Stimulated activated CD8-positive, alpha-beta memory T cell treated with anti-CD3 and anti-CD28 coated beads, Interleukin-4, amount 100 ng/mL, for 48 hours (primary cell): ENCODE results near the gene SLC9A9.
A peak's percentile ranks its signal among the peaks of the same experiment; 100 is the strongest.

Experiments used
- DNase-seq: peaks from one replicate; pipeline ENCODE4 v3.0.0-alpha.2; 2020

The SLC9A9 gene

DNA sequence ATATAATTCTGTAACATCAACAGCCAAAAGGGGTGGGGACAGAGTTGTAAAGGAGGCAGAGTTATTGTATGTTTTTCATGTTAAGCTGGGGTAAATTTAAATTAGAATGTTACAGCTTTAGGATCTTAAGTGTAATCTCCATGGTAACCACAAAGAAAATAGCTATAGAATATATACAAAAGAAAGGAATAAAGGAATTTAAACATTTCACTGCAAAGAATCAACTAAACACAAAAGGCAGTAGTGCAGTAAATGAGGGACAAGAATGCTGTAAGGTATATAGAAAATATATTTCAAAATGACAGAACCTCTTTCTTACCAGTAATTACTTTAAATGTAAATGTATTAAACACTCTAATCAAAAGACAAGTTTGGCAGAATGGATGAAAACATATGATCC is 361.7 kb downstream of the SLC9A9 start:
- DNase-seq: no peak

DNA sequence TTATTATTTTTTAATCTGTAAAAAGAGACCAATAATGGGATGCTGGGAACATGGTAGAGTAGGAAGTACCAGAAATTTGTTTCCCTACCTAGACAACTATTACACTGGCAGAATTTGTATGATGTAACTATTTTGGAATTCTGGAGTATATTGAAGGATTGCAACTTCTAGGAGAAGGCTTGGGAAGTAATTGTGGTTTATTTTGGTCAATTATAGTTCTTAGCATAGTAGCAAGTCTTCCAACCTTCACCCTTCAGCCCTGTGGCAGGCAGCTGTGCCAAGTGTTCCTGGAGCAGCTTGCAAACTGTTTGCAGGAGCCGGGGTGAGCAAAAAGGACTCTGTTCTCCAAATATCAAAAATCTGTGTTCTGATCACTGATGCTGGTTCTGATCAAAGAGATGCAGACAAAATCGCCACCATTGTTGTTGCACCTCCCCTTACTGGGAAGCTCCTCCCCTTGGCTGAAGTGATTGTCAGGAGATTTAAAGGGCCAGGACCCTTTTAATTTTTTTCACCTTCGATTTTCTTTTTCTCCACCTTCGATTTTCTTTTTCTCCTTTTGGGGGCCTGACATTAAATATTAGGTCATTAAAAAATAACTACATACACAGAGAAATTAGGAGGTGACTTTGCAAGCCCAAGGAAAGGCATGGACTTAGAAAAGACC is 363.3 kb downstream of the SLC9A9 start:
- no peak for DNase-seq

DNA sequence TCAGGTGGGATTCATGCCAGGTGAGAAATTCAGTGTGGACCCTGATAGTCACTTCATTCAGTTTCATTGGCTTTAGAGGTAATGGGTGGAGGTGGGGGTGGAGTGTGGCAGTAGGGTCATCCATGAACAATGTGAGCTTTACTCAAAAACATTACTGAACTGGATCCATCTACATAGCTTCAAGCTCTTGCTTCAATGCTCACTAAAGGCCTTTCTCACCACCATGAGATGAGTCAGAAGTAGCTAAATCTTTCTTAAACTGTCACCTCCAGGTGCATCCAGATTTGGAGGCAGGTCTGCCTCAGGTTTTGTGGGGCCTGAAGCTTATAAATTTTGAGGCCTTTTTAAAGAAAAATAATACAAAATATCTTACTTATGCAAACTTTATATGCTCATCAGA is 365.1 kb downstream of the SLC9A9 start:
- DNase-seq: no peak

DNA sequence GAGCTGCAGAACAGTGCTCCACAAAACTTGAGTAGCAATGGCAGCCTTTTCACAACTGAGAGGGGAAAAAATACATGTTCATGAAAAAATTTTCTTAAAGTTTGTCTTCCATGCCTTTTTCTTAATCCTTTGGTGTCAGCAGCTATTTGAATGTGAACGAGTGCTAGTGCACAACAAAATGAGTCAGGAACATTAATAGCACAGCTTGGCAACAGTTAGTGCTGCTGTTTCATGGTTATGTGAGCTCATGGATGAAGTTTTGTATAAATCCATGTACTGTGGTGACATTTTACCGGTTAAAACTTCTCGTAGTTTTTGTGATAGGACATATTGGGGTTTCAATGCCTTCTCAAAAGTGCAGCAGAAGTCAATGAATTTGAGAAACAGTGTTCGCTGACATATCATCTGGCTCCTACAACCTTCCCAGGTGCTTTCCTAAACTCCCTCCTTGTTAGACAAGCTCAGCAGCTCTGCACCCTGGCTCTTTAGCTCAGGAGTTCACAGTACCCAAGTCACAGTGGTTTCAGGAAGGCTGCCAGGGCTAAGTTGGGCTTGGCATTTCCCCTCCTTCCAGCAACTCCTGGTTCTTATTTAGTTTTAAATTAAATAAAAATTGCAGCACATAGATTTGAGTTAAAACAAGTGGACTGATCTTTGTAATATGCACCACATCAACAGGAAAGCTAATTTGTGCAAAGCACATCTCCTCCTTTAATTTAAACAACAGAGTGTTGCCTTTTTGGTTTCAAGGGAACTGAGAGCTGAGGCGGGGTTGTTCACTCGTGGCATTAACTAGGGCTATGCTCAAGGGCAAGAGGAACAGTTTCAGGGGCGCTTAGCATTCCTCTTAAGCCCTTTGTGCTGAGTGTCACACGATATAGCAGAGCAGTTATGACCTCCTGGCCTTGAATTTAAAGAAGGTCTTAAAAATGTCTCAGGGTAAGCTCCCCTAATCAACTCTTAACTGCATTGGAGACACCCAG is 365.9 kb downstream of the SLC9A9 start:
- DNase-seq: no peak

DNA sequence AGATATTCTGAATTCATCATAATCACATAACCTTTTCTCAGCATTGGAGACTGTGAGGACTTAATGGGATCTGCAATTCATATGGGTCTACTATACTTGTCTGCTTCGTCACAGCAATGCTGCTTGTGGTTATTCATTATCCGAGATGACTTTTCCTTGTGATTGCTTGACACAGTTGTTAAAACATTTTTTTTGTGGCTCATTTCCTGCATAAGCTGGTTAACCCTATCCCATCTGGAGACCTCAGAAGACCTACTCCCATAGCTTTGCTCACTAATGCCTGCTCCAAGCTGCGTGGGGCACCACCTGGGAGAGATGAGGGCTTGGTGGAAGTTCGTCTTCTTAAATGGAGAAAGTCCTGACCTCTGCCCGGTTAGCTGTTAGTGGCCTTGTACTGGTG is 367.9 kb downstream of the SLC9A9 start:
- DNase-seq: no peak

DNA sequence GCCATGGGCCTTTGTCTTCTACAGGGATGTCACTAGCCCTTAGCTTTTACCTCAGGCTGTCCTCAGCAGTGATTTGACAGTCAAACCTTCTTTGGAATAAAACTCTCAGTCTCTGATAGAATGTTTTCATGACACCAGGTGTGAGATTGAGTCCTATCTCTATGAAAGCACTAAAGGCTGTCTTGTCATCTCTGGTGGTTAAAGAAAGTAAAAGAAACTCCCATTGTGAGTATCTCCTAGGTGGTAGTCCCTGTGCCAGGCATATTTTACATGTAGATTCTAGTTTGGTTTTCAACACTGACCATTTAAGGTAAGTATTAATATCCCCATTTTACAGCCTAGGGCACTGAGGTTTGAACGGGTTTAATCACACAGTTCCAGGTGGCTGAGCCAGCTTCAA is 368.5 kb downstream of the SLC9A9 start:
- DNase-seq: no peak

- no peak for DNase-seq
These were observed 370.1 kb downstream of the SLC9A9 start for GRCh38 chr3:143478115-143478693.

- DNase-seq: no peak
These were observed 371.2 kb downstream of the SLC9A9 start for GRCh38 chr3:143476965-143477640.

DNA sequence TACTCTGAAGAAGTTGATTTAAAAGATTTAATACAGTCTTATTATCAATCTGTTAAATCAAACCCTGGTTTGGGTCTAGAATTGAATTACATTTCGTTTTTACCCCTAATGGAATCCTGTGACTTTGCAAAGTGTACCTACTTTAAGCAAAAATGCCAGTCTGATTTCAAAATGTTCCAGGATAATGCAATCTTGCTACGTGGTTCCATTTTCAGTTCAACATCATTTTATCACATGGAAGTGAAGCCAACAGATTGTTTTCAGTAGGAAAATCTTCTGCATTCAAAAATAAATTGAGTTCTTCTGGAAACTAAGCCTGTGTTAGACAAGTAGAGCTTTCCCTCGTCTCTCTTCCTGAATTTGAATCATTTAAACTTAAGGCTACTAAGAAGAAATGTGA is 372.3 kb downstream of the SLC9A9 start:
- no peak for DNase-seq

- DNase-seq: no peak
These were observed 375.3 kb downstream of the SLC9A9 start for GRCh38 chr3:143472731-143473523.

GRCh38 chr3:143471705-143472104 is 376.6 kb downstream of the SLC9A9 start:
- no peak for DNase-seq

GRCh38 chr3:143469159-143469558 is 379.1 kb downstream of the SLC9A9 start:
- DNase-seq: no peak

DNA sequence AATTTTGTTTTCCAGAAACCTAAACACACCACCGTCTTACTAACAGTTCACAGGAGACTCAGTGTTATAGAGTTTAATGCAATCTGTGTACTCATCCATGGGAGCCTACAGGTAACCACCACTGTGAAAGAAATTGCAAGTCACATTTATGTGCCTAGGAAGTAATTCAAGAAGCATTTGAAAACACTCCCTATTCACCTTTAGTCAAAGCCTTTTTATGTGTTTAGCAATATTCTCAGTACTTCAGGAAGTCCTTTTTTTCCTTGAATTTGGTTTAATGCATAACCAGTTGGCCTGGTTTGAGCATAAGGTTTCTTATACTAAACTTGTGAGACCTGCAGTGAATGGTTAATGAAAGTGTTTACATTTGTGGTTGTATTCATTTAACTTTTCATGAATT is 382.6 kb downstream of the SLC9A9 start:
- no peak for DNase-seq

DNA sequence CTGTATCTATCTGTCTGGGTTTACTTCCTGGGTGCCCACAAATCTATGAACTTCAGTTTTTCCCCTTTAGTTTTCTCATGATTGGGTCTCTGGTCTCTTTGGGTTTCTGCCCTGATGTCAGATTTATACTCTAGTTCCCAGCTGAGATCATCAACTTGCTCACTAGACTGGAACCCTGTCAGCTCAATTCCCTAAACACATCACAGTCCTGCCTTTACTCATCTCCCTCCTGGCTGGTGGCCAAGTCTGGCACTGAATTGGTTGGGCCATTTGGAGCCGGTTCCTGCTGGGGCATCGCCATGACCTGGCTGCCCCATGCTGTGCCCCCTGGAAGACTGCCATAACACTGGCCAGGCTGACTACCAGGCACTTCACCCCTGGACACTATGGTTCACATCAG is 383.4 kb downstream of the SLC9A9 start:
- DNase-seq: no peak

DNA sequence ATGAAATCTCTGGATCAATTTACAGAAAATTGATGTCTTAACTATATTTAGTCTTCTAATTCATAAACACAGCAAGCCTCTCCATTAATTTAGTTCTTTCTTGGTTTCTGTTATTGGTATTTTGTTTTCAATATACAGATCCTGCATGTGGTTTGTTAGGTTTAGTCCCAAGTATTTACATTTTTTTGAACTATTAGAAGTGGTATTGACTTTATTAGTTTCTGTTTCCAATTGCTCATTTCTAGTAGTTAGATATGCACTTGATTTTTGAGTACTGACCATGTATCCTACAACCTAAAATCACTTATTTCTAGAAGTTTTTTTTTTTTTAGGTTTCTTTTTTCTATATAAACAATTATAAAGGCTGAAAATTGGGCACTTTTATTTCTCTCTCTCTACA is 392.8 kb downstream of the SLC9A9 start:
- no peak for DNase-seq

- DNase-seq: no peak
These were observed 397.6 kb downstream of the SLC9A9 start for GRCh38 chr3:143450632-143451031.

DNA sequence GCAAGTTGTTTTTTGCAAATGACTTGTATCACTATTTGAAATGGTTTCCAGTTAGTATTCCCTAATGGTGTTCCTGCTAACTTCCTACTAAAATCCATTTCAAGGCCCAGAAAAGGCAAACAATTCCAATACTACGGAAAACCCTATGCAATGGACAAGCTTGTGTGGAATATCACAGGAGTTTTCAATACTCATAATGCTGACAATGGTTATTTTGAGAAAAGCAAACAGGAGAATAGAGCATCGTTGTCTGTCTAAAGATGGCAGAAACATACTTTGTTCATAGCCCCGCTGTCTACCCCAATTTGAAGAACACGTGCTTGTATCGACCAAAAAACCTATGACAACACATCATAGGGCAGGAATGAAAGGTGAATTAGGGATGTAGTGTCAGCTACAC is 400.8 kb downstream of the SLC9A9 start:
- DNase-seq: no peak

DNA sequence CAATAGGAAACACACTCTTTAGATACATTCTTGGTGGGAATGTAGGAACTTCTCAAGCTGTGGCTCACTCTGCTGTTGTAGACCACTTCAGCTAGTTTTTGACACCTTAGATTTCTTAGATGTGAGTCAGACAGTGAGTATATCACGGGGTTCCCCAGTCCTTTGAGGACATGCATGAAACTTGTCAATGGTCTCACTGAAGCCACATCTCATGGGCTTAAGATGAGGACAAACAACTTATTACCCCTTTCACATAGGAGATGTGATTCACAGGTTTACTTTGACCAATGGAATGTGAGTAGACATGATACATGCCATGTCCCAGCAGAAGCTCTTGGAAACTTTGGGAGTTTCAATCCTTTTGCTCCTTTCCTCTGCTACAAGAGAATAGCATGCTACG is 403.1 kb downstream of the SLC9A9 start:
- DNase-seq: no peak

DNA sequence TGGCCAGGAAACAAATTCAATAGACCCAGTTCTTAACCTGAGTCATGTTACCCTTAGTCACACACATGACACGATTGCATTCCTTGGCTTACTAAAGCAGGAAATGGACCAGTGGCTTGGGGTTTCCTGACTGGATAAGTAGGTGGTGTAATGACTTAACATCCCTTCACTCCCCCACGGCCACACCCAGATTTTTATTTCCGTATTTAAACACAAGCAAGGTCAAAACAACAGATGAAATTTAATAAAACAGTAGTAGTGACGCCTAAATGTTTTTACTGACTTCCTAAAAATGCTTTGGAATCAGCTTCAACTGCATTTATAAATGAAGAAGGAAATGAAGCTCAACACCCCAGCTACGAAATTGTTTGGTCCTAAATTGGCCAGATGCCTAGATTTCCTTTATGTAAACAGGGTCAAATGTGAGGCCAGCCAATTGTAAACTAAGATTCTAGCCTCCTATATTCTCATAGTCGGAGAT is 404.4 kb downstream of the SLC9A9 start:
- peak; percentile 44 for DNase-seq

GRCh38 chr3:143442814-143443447 is 405.3 kb downstream of the SLC9A9 start:
- no peak for DNase-seq

DNA sequence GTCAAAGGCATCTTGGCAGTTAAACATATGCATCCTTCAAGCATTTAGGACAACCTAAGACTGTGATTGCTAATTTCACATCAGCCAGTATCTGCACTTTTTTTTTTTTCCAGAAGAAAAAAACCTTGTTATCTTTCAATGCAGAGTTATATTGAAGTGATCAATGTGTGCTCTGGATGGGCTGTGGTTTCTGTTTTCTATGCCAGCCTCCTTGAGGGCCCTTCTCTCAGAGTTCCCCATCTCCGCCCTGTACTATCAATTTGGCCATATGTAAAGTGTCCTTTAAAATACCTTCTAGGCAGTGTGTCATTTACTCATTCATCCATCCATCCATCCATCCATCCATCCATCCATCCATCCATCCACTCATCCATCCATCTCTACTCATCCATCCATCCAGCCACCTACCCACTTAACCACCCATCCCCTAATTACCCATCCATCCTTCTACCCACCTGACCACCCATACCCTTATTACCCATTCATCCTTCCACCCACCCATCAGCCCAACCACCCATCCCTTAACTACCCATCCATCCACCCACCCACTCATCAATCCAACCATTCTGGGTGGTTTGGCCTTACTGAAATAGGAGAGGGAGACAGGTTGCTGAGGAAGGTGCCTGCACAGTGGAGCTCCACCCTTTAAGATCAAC is 406.6 kb downstream of the SLC9A9 start:
- no peak for DNase-seq
